Esophagus squamous epithelium (tissue), 5 donors: Measurements from ENCODE around the gene KBTBD8. TPM values are rescaled to one million over a fixed set of nuclear protein-coding genes. Genes with fewer than 3 reads are reported as not detected.

Experiments used
- DNase-seq: peaks from one replicate; lab custom pipeline; 2025; lab: John Stamatoyannopoulos, UW
- H3K27ac ChIP-seq, 4 donors: fragments of 200-600 bp; sonication (generic); one replicate each; pipeline ENCODE4 v1.5.1; 2016 to 2019; ENCODE audit warnings: mild to moderate bottlenecking in 1 of 4
- H3K27me3 ChIP-seq, 4 donors: fragments of 200-600 bp; sonication (generic); 1 replicate in 3 of 4; 2 replicates in 1 of 4; pipeline versions ENCODE4 v1.5.1 to v1.6.0; 2017 to 2021; ENCODE audit warnings: antibody characterized with exemption in 1 of 4
- H3K36me3 ChIP-seq, 3 donors: fragments of 200-600 bp; sonication (generic); one replicate each; pipeline ENCODE4 v1.5.1; 2016 to 2019
- H3K4me1 ChIP-seq, 3 donors: fragments of 200-600 bp; sonication (generic); one replicate each; pipeline ENCODE4 v1.5.1; 2017 to 2019
- H3K4me3 ChIP-seq, 4 donors: fragments of 200-600 bp; sonication (generic); 1 replicate in 3 of 4; 2 replicates in 1 of 4; pipeline ENCODE4 v1.5.1; 2016 to 2019; ENCODE audit warnings: mild to moderate bottlenecking in 2 of 4, moderate library complexity in 1 of 4
- H3K9me3 ChIP-seq, 3 donors: fragments of 200-600 bp; sonication (generic); one replicate each; pipeline ENCODE4 v1.5.1; 2016 to 2019
- CTCF ChIP-seq, 6 experiments: fragments of 450-650 bp in 4 of 6; fragments of 200-600 bp in 2 of 6; sonication (generic) in 2 of 6; IDR thresholded peaks; one replicate each; pipeline ENCODE4 v1.5.1; 2016 to 2019; ENCODE audit warnings: antibody characterized with exemption in 6 of 6, mild to moderate bottlenecking in 4 of 6, moderate library complexity in 4 of 6
- POLR2A ChIP-seq, 4 donors: fragments of 450-650 bp; IDR thresholded peaks; one replicate each; pipeline ENCODE4 v1.6.1; 2017; ENCODE audit warnings: antibody characterized with exemption in 4 of 4, mild to moderate bottlenecking in 4 of 4, moderate library complexity in 3 of 4
- WGBS, 2 donors: methylation state at CpG; one replicate each; pipeline ENCODE4 v1.1.5; 2018; 5-methylcytosine and 5-hydroxymethylcytosine counted together
- intact Hi-C: fragments of 100-400 bp; cut with DNase I; formaldehyde crosslinking; loops from one replicate; pipeline ENCODE4 v1.15.0; 2022
- total RNA-seq, 4 donors: library from RNA; depleted of rRNA; stranded (reverse); fragments of >200 nt; gene quantifications; one replicate each; pipeline ENCODE4 v1.1.0, GENCODE V29; 2016
- donor health status: DM: yes; HTN: yes; CAD: no.

Gene KBTBD8, protein sequence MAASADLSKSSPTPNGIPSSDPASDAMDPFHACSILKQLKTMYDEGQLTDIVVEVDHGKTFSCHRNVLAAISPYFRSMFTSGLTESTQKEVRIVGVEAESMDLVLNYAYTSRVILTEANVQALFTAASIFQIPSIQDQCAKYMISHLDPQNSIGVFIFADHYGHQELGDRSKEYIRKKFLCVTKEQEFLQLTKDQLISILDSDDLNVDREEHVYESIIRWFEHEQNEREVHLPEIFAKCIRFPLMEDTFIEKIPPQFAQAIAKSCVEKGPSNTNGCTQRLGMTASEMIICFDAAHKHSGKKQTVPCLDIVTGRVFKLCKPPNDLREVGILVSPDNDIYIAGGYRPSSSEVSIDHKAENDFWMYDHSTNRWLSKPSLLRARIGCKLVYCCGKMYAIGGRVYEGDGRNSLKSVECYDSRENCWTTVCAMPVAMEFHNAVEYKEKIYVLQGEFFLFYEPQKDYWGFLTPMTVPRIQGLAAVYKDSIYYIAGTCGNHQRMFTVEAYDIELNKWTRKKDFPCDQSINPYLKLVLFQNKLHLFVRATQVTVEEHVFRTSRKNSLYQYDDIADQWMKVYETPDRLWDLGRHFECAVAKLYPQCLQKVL
- 1 to 10 TPM in 3 of 4 donors, under 1 TPM in 1; 0.95 to 2.8 (median 1.5) TPM for total RNA-seq

GRCh38 chr3:66998113-66998903 is at the start of gene KBTBD8:
Gene KBTBD8 (plus strand): TSS chr3:66998307. CDS start chr3:66998356, 49 bp downstream.
- peak; percentile 96 for DNase-seq
- Histone ChIP-seq H3K27me3 (peaks cover 0 to 25% (median 0%) of the 10 kb centered on the region in 4 donors), H3K4me3 (peak within 1 kb of the TSS; percentile 82 to 87 (median 83)), H3K4me1 (peaks cover 4 to 26% (median 7%) of the 10 kb centered on the region in 3 donors), H3K36me3 (peaks cover 0 to 3% (median 0%) of the 10 kb centered on the region in 3 donors), H3K9me3 (no peaks in the 10 kb centered on the region), H3K27ac (peak within 1 kb of the TSS; percentile 69 to 85 (median 76))
- intact Hi-C loops: no loop called here
- WGBS, 2 donors: 0 to 1% methylated on average over 39 to 46 of the region's 75 CpGs
- peak in 2 of 4 donors; percentile 34 to 66 for TF ChIP-seq POLR2A (IDR thresholded peaks at IDR 0.05)
- TF ChIP-seq CTCF (IDR thresholded peaks at IDR 0.05): no peak

DNA sequence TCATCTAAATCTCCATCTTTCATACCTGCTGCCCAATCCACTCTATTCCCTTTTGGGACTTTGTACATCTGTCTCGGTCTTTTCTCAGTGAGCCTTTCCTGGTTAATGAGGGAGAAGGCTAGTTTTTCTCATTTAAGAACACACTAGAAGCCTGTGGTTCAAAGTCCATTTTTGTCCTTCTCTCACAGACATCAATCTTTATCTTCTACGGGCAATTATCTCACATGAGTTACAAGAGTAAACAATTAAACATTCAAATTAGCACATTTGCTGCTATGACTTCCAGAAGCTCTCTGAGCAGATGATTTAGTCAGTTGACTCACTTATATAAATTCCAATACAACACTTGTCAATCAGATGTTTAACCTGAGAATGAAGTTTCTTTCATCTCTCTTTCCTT is 49.3 kb upstream of the KBTBD8 start:
- Histone ChIP-seq H3K36me3 (no peaks in the 10 kb centered on the region), H3K9me3 (no peaks in the 10 kb centered on the region), H3K27ac (no peak overlapping the region), H3K4me1 (no peaks in the 10 kb centered on the region), H3K4me3 (no peak overlapping the region), H3K27me3 (peaks cover 0 to 6% (median 0%) of the 10 kb centered on the region in 4 donors)
- no peak for DNase-seq
- 64 to 68% methylated on average over 2 of the region's 2 CpGs for WGBS, 2 donors
- intact Hi-C loops: no loop called here
- TF ChIP-seq POLR2A (IDR thresholded peaks at IDR 0.05) (no peak), CTCF (IDR thresholded peaks at IDR 0.05) (no peak)

GRCh38 chr3:66949898-66950297 is 48.2 kb upstream of the KBTBD8 start:
- WGBS, 2 donors: 74 to 80% methylated on average over 3 of the region's 3 CpGs
- no peak overlapping the region for H3K4me3 ChIP-seq
- no peaks in the 10 kb centered on the region for H3K9me3 ChIP-seq
- no peak overlapping the region for H3K27ac ChIP-seq
- H3K27me3 ChIP-seq: peaks cover 0 to 6% (median 0%) of the 10 kb centered on the region in 4 donors
- DNase-seq: no peak
- intact Hi-C loops: no loop called here
- TF ChIP-seq POLR2A (IDR thresholded peaks at IDR 0.05): no peak
- TF ChIP-seq CTCF (IDR thresholded peaks at IDR 0.05): no peak
- H3K4me1 ChIP-seq: no peaks in the 10 kb centered on the region
- H3K36me3 ChIP-seq: no peaks in the 10 kb centered on the region

GRCh38 chr3:66952357-66952756 is 45.8 kb upstream of the KBTBD8 start:
- H3K9me3 ChIP-seq: no peaks in the 10 kb centered on the region
- TF ChIP-seq CTCF (IDR thresholded peaks at IDR 0.05): no peak
- TF ChIP-seq POLR2A (IDR thresholded peaks at IDR 0.05): no peak
- no peak overlapping the region for H3K4me3 ChIP-seq
- peaks cover 0 to 6% (median 0%) of the 10 kb centered on the region in 4 donors for H3K27me3 ChIP-seq
- no peak for DNase-seq
- H3K27ac ChIP-seq: no peak overlapping the region
- H3K4me1 ChIP-seq: no peaks in the 10 kb centered on the region
- intact Hi-C loops: no loop called here
- WGBS, 2 donors: 50 to 79% methylated on average over 1 of the region's 1 CpG
- H3K36me3 ChIP-seq: no peaks in the 10 kb centered on the region
